HG02852 (cell line): ENCODE measurements around the gene VWA3A.
"Not testable (repeated sequence)": the region's sequence is repeated elsewhere in the genome, so short reads cannot be mapped to it uniquely, and the experiment has no call there.

Experiments used
- ATAC-seq: cut with Tn5 transposase; IDR thresholded peaks from one replicate; pipeline ENCODE4 v1.9.1; 2021; ENCODE audit warnings: mild to moderate bottlenecking, moderate library complexity; ENCODE audit not compliant: unreplicated experiment

Gene VWA3A

GRCh38 chr16:22092143-22092933 is at the start of gene VWA3A:
Gene VWA3A (plus strand): TSS chr16:22092541. CDS start chr16:22092638, 97 bp downstream.
- no peak for ATAC-seq

- not testable (repeated sequence) for ATAC-seq
Measured at GRCh38 chr16:22043882-22044281, 48.5 kb upstream of the VWA3A start.

- ATAC-seq: not testable (repeated sequence)
Measured at GRCh38 chr16:22045888-22046287, 46.5 kb upstream of the VWA3A start.

GRCh38 chr16:22050963-22051362 is 41.4 kb upstream of the VWA3A start:
- no peak for ATAC-seq

GRCh38 chr16:22052980-22053379 is 39.4 kb upstream of the VWA3A start:
- ATAC-seq: no peak

- no peak for ATAC-seq
Measured at GRCh38 chr16:22053921-22054341, 38.4 kb upstream of the VWA3A start.

- no peak for ATAC-seq
Measured at GRCh38 chr16:22054847-22055590, 37.3 kb upstream of the VWA3A start.

- no peak for ATAC-seq
Measured at GRCh38 chr16:22055881-22056280, 36.5 kb upstream of the VWA3A start.

- ATAC-seq: no peak
Measured at GRCh38 chr16:22063888-22064467, 28.4 kb upstream of the VWA3A start.

- ATAC-seq: no peak
Measured at GRCh38 chr16:22065252-22065651, 27.1 kb upstream of the VWA3A start.

GRCh38 chr16:22070361-22071330 is 21.7 kb upstream of the VWA3A start:
- ATAC-seq: no peak

- no peak for ATAC-seq
Measured at GRCh38 chr16:22071331-22071910, 20.9 kb upstream of the VWA3A start.

- ATAC-seq: no peak
Measured at GRCh38 chr16:22073350-22073749, 19.0 kb upstream of the VWA3A start.

- ATAC-seq: no peak
Measured at GRCh38 chr16:22075043-22075757, 17.1 kb upstream of the VWA3A start.

GRCh38 chr16:22075776-22076175 is 16.6 kb upstream of the VWA3A start:
- ATAC-seq: no peak

GRCh38 chr16:22077700-22078313 is 14.5 kb upstream of the VWA3A start:
- ATAC-seq: no peak

GRCh38 chr16:22078656-22079055 is 13.7 kb upstream of the VWA3A start:
- no peak for ATAC-seq

- ATAC-seq: no peak
Measured at GRCh38 chr16:22081050-22081449, 11.3 kb upstream of the VWA3A start.

- ATAC-seq: no peak
Measured at GRCh38 chr16:22086440-22086839, 5.9 kb upstream of the VWA3A start.
